ENCODE data around the gene FAM200C. TPM values are rescaled to one million over a fixed set of nuclear protein-coding genes. Genes with fewer than 3 reads are reported as not detected.

FAM200C gene
- total RNA-seq, 1 donor from 2014 or later, result 5.4 TPM

Other genes with a start within 250 kb of the FAM200C start
- not detected for gene FABP6, start 170.5 kb downstream of the FAM200C start, total RNA-seq
- 1.3 TPM for gene CCNJL, start 87.5 kb downstream of the FAM200C start, total RNA-seq
- 2.2 TPM for gene C1QTNF2, start 29.4 kb downstream of the FAM200C start, total RNA-seq
- gene SLU7, start 19.0 kb upstream of the FAM200C start, total RNA-seq, result 48.0 TPM
- 3.7 TPM for gene PTTG1, start 21.8 kb upstream of the FAM200C start, total RNA-seq

Data from mucosa of gallbladder (tissue), 1 donor.